GF-D8 (cell line): ENCODE data around the gene MX2.
"Not testable (repeated sequence)": the region's sequence is repeated elsewhere in the genome, so short reads cannot be mapped to it uniquely, and the experiment has no call there.

Experiments
- DNase-seq: peaks from one replicate; lab custom pipeline; 2025; lab: John Stamatoyannopoulos, UW

Gene MX2

GRCh38 chr21:41418393-41418792 lies 56.6 kb downstream of the MX2 start:
- no peak for DNase-seq

- peak; percentile 31 for DNase-seq
These were observed 57.3 kb downstream of the MX2 start for GRCh38 chr21:41418956-41419680.

- peak; percentile 24 for DNase-seq
These were observed 58.4 kb downstream of the MX2 start for GRCh38 chr21:41419921-41420862.

- DNase-seq: not testable (repeated sequence)
These were observed 59.2 kb downstream of the MX2 start for GRCh38 chr21:41420998-41421397.

GRCh38 chr21:41422546-41423304 lies 60.9 kb downstream of the MX2 start:
- DNase-seq: no peak

- DNase-seq: not testable (repeated sequence)
These were observed 61.4 kb downstream of the MX2 start for GRCh38 chr21:41423305-41423636.

- DNase-seq: no peak
These were observed 63.7 kb downstream of the MX2 start for GRCh38 chr21:41425588-41425953.

GRCh38 chr21:41425954-41426675 lies 64.3 kb downstream of the MX2 start, which contains the start of gene MX1:
TSS of gene MX1 (plus strand) at chr21:41426239. CDS start at chr21:41432071, 5,832 bp downstream.
- DNase-seq: no peak

- DNase-seq: no peak
These were observed 65.0 kb downstream of the MX2 start for GRCh38 chr21:41426676-41427404.

- no peak for DNase-seq
These were observed 65.7 kb downstream of the MX2 start for GRCh38 chr21:41427556-41427955.

- DNase-seq: no peak
These were observed 66.5 kb downstream of the MX2 start for GRCh38 chr21:41428311-41428710.

- DNase-seq: no peak
These were observed 67.0 kb downstream of the MX2 start for GRCh38 chr21:41428847-41429246.

GRCh38 chr21:41429305-41429704 lies 67.5 kb downstream of the MX2 start:
- DNase-seq: no peak

- DNase-seq: no peak
These were observed 68.2 kb downstream of the MX2 start for GRCh38 chr21:41429925-41430491.

- peak; percentile 43 for DNase-seq
These were observed 70.1 kb downstream of the MX2 start for GRCh38 chr21:41431788-41432548.

- no peak for DNase-seq
These were observed 71.0 kb downstream of the MX2 start for GRCh38 chr21:41432562-41433460.

- no peak for DNase-seq
These were observed 71.7 kb downstream of the MX2 start for GRCh38 chr21:41433566-41433965.

- DNase-seq: no peak
These were observed 73.9 kb downstream of the MX2 start for GRCh38 chr21:41435706-41436105.

- DNase-seq: peak; percentile 60
These were observed 75.9 kb downstream of the MX2 start for GRCh38 chr21:41437729-41438128.
